ENCODE measurements around the gene SELL. TPM values are rescaled to one million over a fixed set of nuclear protein-coding genes. Genes with fewer than 3 reads are reported as not detected.

SELL gene
- total and polyA plus RNA-seq, 3 donors from 2014 or later = 0.87 to 4.0 (median 3.2) TPM

GRCh38 chr1:169746550-169746949 is 35.1 kb upstream of the SELL start:
- no peak for TF ChIP-seq CTCF (IDR thresholded peaks at IDR 0.05)
- no peak for TF ChIP-seq POLR2A (IDR thresholded peaks at IDR 0.05)
- Histone ChIP-seq H3K36me3 (ENCODE audit: low read depth, missing control alignments) (no peaks in the 10 kb centered on the region), H3K4me3 (no peak overlapping the region), H3K4me1 (peaks cover 3% of the 10 kb centered on the region), H3K27me3 (no peaks in the 10 kb centered on the region), H3K9me3 (no peaks in the 10 kb centered on the region), H3K27ac (no peak overlapping the region)
- no peak for DNase-seq
- intact Hi-C loops (cut with DNase I; ENCODE audit: low total_unique reads) = no loop called here
- 89 to 97% methylated on average over 2 of the region's 2 CpGs for WGBS, 2 donors

- no peak for DNase-seq
- no peak overlapping the region for H3K27ac ChIP-seq
- intact Hi-C loops (cut with DNase I; ENCODE audit: low total_unique reads) = no loop called here
Observed at GRCh38 chr1:169745015-169745861, 33.8 kb upstream of the SELL start.

GRCh38 chr1:169741666-169742394 is 30.4 kb upstream of the SELL start:
- DNase-seq = no peak
- H3K36me3 ChIP-seq (ENCODE audit: low read depth, missing control alignments) = no peaks in the 10 kb centered on the region
- no peaks in the 10 kb centered on the region for H3K9me3 ChIP-seq
- no peak for TF ChIP-seq CTCF (IDR thresholded peaks at IDR 0.05)
- TF ChIP-seq POLR2A (IDR thresholded peaks at IDR 0.05) = no peak
- H3K4me1 ChIP-seq = peaks cover 3% of the 10 kb centered on the region
- WGBS, 2 donors = 91 to 93% methylated on average over 6 of the region's 6 CpGs
- H3K27me3 ChIP-seq = no peaks in the 10 kb centered on the region
- H3K27ac ChIP-seq = no peak overlapping the region
- intact Hi-C loops (cut with DNase I; ENCODE audit: low total_unique reads) = no loop called here
- no peak overlapping the region for H3K4me3 ChIP-seq

More at GRCh38 chr1:169745015-169745861, 33.8 kb upstream of the SELL start:
- Histone ChIP-seq H3K9me3 (no peaks in the 10 kb centered on the region), H3K27me3 (no peaks in the 10 kb centered on the region), H3K4me1 (peaks cover 3% of the 10 kb centered on the region), H3K36me3 (ENCODE audit: low read depth, missing control alignments) (no peaks in the 10 kb centered on the region), H3K4me3 (no peak overlapping the region)
- TF ChIP-seq POLR2A (IDR thresholded peaks at IDR 0.05) (no peak), CTCF (IDR thresholded peaks at IDR 0.05) (no peak)
- WGBS, 2 donors = 26 to 50% methylated on average over 5 of the region's 5 CpGs

- 42 to 43% methylated on average over 5 of the region's 5 CpGs for WGBS, 2 donors
- Histone ChIP-seq H3K27me3 (no peaks in the 10 kb centered on the region), H3K9me3 (no peaks in the 10 kb centered on the region), H3K4me3 (no peak overlapping the region), H3K36me3 (ENCODE audit: low read depth, missing control alignments) (no peaks in the 10 kb centered on the region), H3K27ac (no peak overlapping the region), H3K4me1 (no peaks in the 10 kb centered on the region)
- no peak for DNase-seq
- no peak for TF ChIP-seq CTCF (IDR thresholded peaks at IDR 0.05)
- TF ChIP-seq POLR2A (IDR thresholded peaks at IDR 0.05) = no peak
- intact Hi-C loops (cut with DNase I; ENCODE audit: low total_unique reads) = no loop called here
Observed at GRCh38 chr1:169739980-169740379, 28.6 kb upstream of the SELL start.
